T-cell (primary cell): ENCODE results near the gene C1GALT1. TPM values are rescaled to one million over a fixed set of nuclear protein-coding genes. Genes with fewer than 3 reads are reported as not detected.
"Not testable (repeated sequence)": the region's sequence is repeated elsewhere in the genome, so short reads cannot be mapped to it uniquely, and the experiment has no call there.

Experiments
- ATAC-seq, 4 experiments: fragments of 200-7000 bp in 3 of 4; fragments of 150-1000 bp in 1 of 4; cut with Tn5 transposase; replicated peaks in 1 of 4; 1 replicate in 3 of 4; 2 replicates in 1 of 4; pipeline ENCODE4 v1.10.0; 2021; ENCODE audit warnings: moderate library complexity in 3 of 4, mild to moderate bottlenecking in 2 of 4, moderate number of reproducible peaks in 1 of 4
- CTCF ChIA-PET, 2 donors: fragments of 300-600 bp; sonication (Branson Sonifier 250); formaldehyde crosslinking; loops; one replicate each; lab custom pipeline; 2022; ENCODE audit warnings: antibody characterized with exemption in 2 of 2; lab: Charles Lee
- POLR2A ChIA-PET, 2 donors: fragments of 300-600 bp; sonication (Branson Sonifier 250); formaldehyde crosslinking; loops; one replicate each; lab custom pipeline; 2022; ENCODE audit warnings: antibody characterized with exemption in 2 of 2; lab: Charles Lee
- DNase-seq, 35 experiments: peaks; one replicate each; pipeline versions ENCODE4 v3.0.0 to v3.0.0-alpha.2; 2013 to 2023
- H3K27ac ChIP-seq: one replicate; pipeline ENCODE4 v1.5.1; 2013; ENCODE audit warnings: low read length
- H3K27me3 ChIP-seq, 2 experiments: replicated peaks in 1 of 2; 1 replicate in 1 of 2; 2 replicates in 1 of 2; pipeline versions ENCODE4 v1.6.1 to v1.7.0; 2013; ENCODE audit warnings: low read length in 1 of 2, mixed read lengths in 1 of 2; ENCODE audit not compliant: control insufficient read depth in 2 of 2, insufficient read depth in 2 of 2; ENCODE audit errors: extremely low read depth in 1 of 2
- H3K36me3 ChIP-seq, 2 donors: 1 replicate in 1 of 2; 2 replicates in 1 of 2; pipeline versions ENCODE4 v1.6.1 to v1.7.0; 2013; ENCODE audit warnings: low read length in 1 of 2; ENCODE audit not compliant: control insufficient read depth in 2 of 2, insufficient read depth in 1 of 2; ENCODE audit errors: extremely low read depth in 1 of 2
- H3K4me1 ChIP-seq, 2 experiments: 1 replicate in 1 of 2; 2 replicates in 1 of 2; pipeline versions ENCODE4 v1.6.1 to v1.7.0; 2013; ENCODE audit warnings: low read length in 2 of 2, mixed read lengths in 1 of 2; ENCODE audit not compliant: insufficient read depth in 2 of 2, control insufficient read depth in 1 of 2; ENCODE audit errors: extremely low read depth in 1 of 2
- H3K4me3 ChIP-seq, 2 donors: 1 replicate in 1 of 2; 2 replicates in 1 of 2; pipeline versions ENCODE4 v1.5.1 to v1.7.0; 2013; ENCODE audit warnings: mild to moderate bottlenecking in 2 of 2, low read length in 1 of 2, moderate library complexity in 1 of 2; ENCODE audit not compliant: control insufficient read depth in 1 of 2; ENCODE audit errors: extremely low read depth in 1 of 2
- H3K9me3 ChIP-seq: 2 replicates; pipeline ENCODE4 v1.7.0; 2013
- H3K27ac Mint-ChIP-seq, 2 donors: one replicate each; pipeline ENCODE4 v1.8.0; 2020 to 2021; ENCODE audit warnings: mild to moderate bottlenecking in 2 of 2, mixed read lengths in 2 of 2
- H3K27me3 Mint-ChIP-seq, 2 donors: one replicate each; pipeline ENCODE4 v1.8.0; 2021 to 2022; ENCODE audit warnings: mixed read lengths in 2 of 2
- H3K36me3 Mint-ChIP-seq: one replicate; pipeline ENCODE4 v1.8.0; 2021; ENCODE audit warnings: mixed read lengths
- H3K4me1 Mint-ChIP-seq, 3 donors: one replicate each; pipeline ENCODE4 v1.8.0; 2020 to 2022; ENCODE audit warnings: mixed read lengths in 3 of 3, mild to moderate bottlenecking in 1 of 3
- H3K4me3 Mint-ChIP-seq, 3 donors: one replicate each; pipeline ENCODE4 v1.8.0; 2020 to 2022; ENCODE audit warnings: mild to moderate bottlenecking in 3 of 3, mixed read lengths in 3 of 3, moderate library complexity in 3 of 3
- H3K9me3 Mint-ChIP-seq, 3 donors: one replicate each; pipeline ENCODE4 v1.8.0; 2020 to 2022; ENCODE audit warnings: mixed read lengths in 3 of 3
- WGBS: methylation state at CpG from one replicate; pipeline ENCODE4 v1.1.5; 2013; ENCODE audit warnings: missing lambda C conversion rate; ENCODE audit not compliant: insufficient coverage; 5-methylcytosine and 5-hydroxymethylcytosine counted together
- total RNA-seq, 35 experiments: library from RNA in 6 of 35; stranded (reverse) in 6 of 35; fragments of 120-200 nt in 1 of 35; gene quantifications; one replicate each; pipeline versions ENCODE4 v1.2.1 to v1.2.4 and lab custom pipeline; 2013 to 2026

Gene C1GALT1
- total RNA-seq, 5 donors from 2014 or later (not counting 1 experiment from before 2014, with no cell fraction given): 32.9 to 45.0 (median 44.0) TPM

- DNase-seq: no peak
- H3K36me3 ChIP-seq: no peaks in the 10 kb centered on the region
- ATAC-seq: no peak
- Mint-ChIP-seq H3K9me3 (peaks cover 5 to 12% (median 7%) of the 10 kb centered on the region in 3 donors), H3K4me3 (no peak overlapping the region), H3K27me3 (no peaks in the 10 kb centered on the region), H3K36me3 (peaks cover 5% of the 10 kb centered on the region), H3K4me1 (peaks cover 8 to 13% (median 12%) of the 10 kb centered on the region in 3 donors), H3K27ac (no peak overlapping the region)
- WGBS: 94% methylated on average over 3 of the region's 8 CpGs
- H3K9me3 ChIP-seq: peaks cover 4% of the 10 kb centered on the region
- no peaks in the 10 kb centered on the region for H3K27me3 ChIP-seq
- H3K4me3 ChIP-seq: no peak overlapping the region
- ChIA-PET CTCF (interaction anchor here in 1 of 2 donors (0.7 kb wide), 1 partner anchor 37 kb away, joined by 3 read pairs; no protein-coding TSS in a partner anchor), POLR2A (no interaction called here)
- H3K4me1 ChIP-seq: no peaks in the 10 kb centered on the region
- no peak overlapping the region for H3K27ac ChIP-seq
Measured at GRCh38 chr7:7138897-7139296, 43.4 kb upstream of the C1GALT1 start.

GRCh38 chr7:7143404-7143803 is 38.9 kb upstream of the C1GALT1 start:
- DNase-seq, H3K4me3 Mint-ChIP-seq, H3K4me1 ChIP-seq, H3K27me3 ChIP-seq, H3K9me3 ChIP-seq, ATAC-seq, H3K4me3 ChIP-seq, H3K27ac Mint-ChIP-seq, H3K36me3 Mint-ChIP-seq, CTCF ChIA-PET, H3K36me3 ChIP-seq, H3K27me3 Mint-ChIP-seq, H3K27ac ChIP-seq: not testable (repeated sequence)
- POLR2A ChIA-PET: interaction anchor here in 1 of 2 donors (0.5 to 0.6 kb wide), 2 partner anchors 12 to 144 kb away, joined by 3 to 4 read pairs; no protein-coding TSS in a partner anchor
- WGBS: no CpG with 5 or more reads among the region's 1 CpG
- peaks cover 5 to 20% (median 16%) of the 10 kb centered on the region in 3 donors for H3K9me3 Mint-ChIP-seq
- peaks cover 0 to 12% (median 4%) of the 10 kb centered on the region in 3 donors for H3K4me1 Mint-ChIP-seq

- H3K27ac ChIP-seq, H3K36me3 Mint-ChIP-seq, H3K27ac Mint-ChIP-seq, ATAC-seq, DNase-seq, H3K27me3 Mint-ChIP-seq, H3K27me3 ChIP-seq, H3K9me3 ChIP-seq, H3K4me3 Mint-ChIP-seq, POLR2A ChIA-PET, H3K4me3 ChIP-seq, H3K4me1 ChIP-seq, CTCF ChIA-PET, H3K36me3 ChIP-seq: not testable (repeated sequence)
- WGBS: 67% methylated on average over 2 of the region's 4 CpGs
- Mint-ChIP-seq H3K9me3 (peaks cover 3 to 20% (median 16%) of the 10 kb centered on the region in 3 donors), H3K4me1 (peaks cover 0 to 14% (median 4%) of the 10 kb centered on the region in 3 donors)
Measured at GRCh38 chr7:7145151-7145550, 37.2 kb upstream of the C1GALT1 start.

- WGBS: no CpG with 5 or more reads among the region's 3 CpGs
- Mint-ChIP-seq H3K9me3 (peaks cover 0 to 20% (median 16%) of the 10 kb centered on the region in 3 donors), H3K4me1 (peaks cover 9 to 17% (median 14%) of the 10 kb centered on the region in 3 donors), H3K36me3 (peaks cover 9% of the 10 kb centered on the region), H3K27me3 (no peaks in the 10 kb centered on the region), H3K27ac (no peak overlapping the region), H3K4me3 (no peak overlapping the region)
- peaks cover 0 to 2% of the 10 kb centered on the region in 2 experiments for H3K27me3 ChIP-seq
- ATAC-seq: no peak
- no peak overlapping the region for H3K27ac ChIP-seq
- no peaks in the 10 kb centered on the region for H3K9me3 ChIP-seq
- POLR2A ChIA-PET: no interaction called here
- peaks cover 0 to 3% of the 10 kb centered on the region in 2 experiments for H3K4me1 ChIP-seq
- CTCF ChIA-PET: no interaction called here
- DNase-seq: no peak
- no peaks in the 10 kb centered on the region for H3K36me3 ChIP-seq
- no peak overlapping the region for H3K4me3 ChIP-seq
Measured at GRCh38 chr7:7146837-7147236, 35.5 kb upstream of the C1GALT1 start.

- no peaks in the 10 kb centered on the region for H3K9me3 ChIP-seq
- ATAC-seq (no peak), DNase-seq (no peak)
- H3K27ac Mint-ChIP-seq: no peak overlapping the region
- H3K36me3 Mint-ChIP-seq: peaks cover 4% of the 10 kb centered on the region
- H3K27me3 ChIP-seq: peaks cover 0 to 2% of the 10 kb centered on the region in 2 experiments
- H3K9me3 Mint-ChIP-seq: peaks cover under 1 to 12% (median 10%) of the 10 kb centered on the region in 3 donors
- ChIA-PET POLR2A (interaction anchor here in 1 of 2 donors (0.6 kb wide), 1 partner anchor 29 kb away, joined by 6 read pairs; no protein-coding TSS in a partner anchor), CTCF (interaction anchor here in 1 of 2 donors (0.7 kb wide), 1 partner anchor 44 kb away, joined by 4 read pairs; no protein-coding TSS in a partner anchor)
- WGBS: 100% methylated on average over 1 of the region's 7 CpGs
- no peaks in the 10 kb centered on the region for H3K27me3 Mint-ChIP-seq
- H3K27ac ChIP-seq: no peak overlapping the region
- H3K4me1 Mint-ChIP-seq: peaks cover 15 to 25% (median 20%) of the 10 kb centered on the region in 3 donors
- peaks cover 0 to 8% of the 10 kb centered on the region in 2 experiments for H3K4me1 ChIP-seq
- H3K36me3 ChIP-seq: no peaks in the 10 kb centered on the region
- H3K4me3 ChIP-seq: no peak overlapping the region
- H3K4me3 Mint-ChIP-seq: no peak overlapping the region
Measured at GRCh38 chr7:7148798-7149481, 33.4 kb upstream of the C1GALT1 start.

- Histone ChIP-seq H3K9me3 (no peaks in the 10 kb centered on the region), H3K27ac (no peak overlapping the region), H3K36me3 (no peaks in the 10 kb centered on the region), H3K4me1 (peaks cover 7 to 12% of the 10 kb centered on the region in 2 experiments), H3K27me3 (no peaks in the 10 kb centered on the region), H3K4me3 (no peak overlapping the region)
- no peaks in the 10 kb centered on the region for H3K27me3 Mint-ChIP-seq
- CTCF ChIA-PET: no interaction called here
- no peak overlapping the region for H3K4me3 Mint-ChIP-seq
- ATAC-seq (no peak), DNase-seq (no peak)
- H3K4me1 Mint-ChIP-seq: peaks cover 20 to 38% (median 34%) of the 10 kb centered on the region in 3 donors
- H3K27ac Mint-ChIP-seq: peak overlapping the region in 1 of 2 donors; percentile 48
- peaks cover 7 to 15% (median 8%) of the 10 kb centered on the region in 3 donors for H3K9me3 Mint-ChIP-seq
- POLR2A ChIA-PET: interaction anchor here in 1 of 2 donors (0.5 kb wide), 1 partner anchor 45 kb away, joined by 3 read pairs; no protein-coding TSS in a partner anchor
- WGBS: no CpG with 5 or more reads among the region's 3 CpGs
- H3K36me3 Mint-ChIP-seq: no peaks in the 10 kb centered on the region
Measured at GRCh38 chr7:7151285-7151684, 31.1 kb upstream of the C1GALT1 start.
